KOPT-K1 (cell line): Measurements from ENCODE around the gene PRIMPOL.
"Not testable (repeated sequence)": the region's sequence is repeated elsewhere in the genome, so short reads cannot be mapped to it uniquely, and the experiment has no call there.

Source experiments
- H3K27ac ChIP-seq: fragments of 200-600 bp; sonication (generic); 2 replicates; pipeline ENCODE4 v1.5.1; 2016; ENCODE audit warnings: antibody characterized with exemption, mild to moderate bottlenecking, low read depth, low read length; ENCODE audit not compliant: poor library complexity, severe bottlenecking
- H3K36me3 ChIP-seq: fragments of 200-600 bp; sonication (generic); 2 replicates; pipeline ENCODE4 v1.5.1; 2017; ENCODE audit warnings: antibody characterized with exemption, mild to moderate bottlenecking, low read length, moderate library complexity; ENCODE audit not compliant: insufficient read depth
- H3K9me3 ChIP-seq: fragments of 200-600 bp; sonication (generic); 2 replicates; pipeline ENCODE4 v1.5.1; 2017; ENCODE audit warnings: antibody characterized with exemption, low read length, mild to moderate bottlenecking; ENCODE audit not compliant: insufficient read depth, poor library complexity, severe bottlenecking

The PRIMPOL gene, protein sequence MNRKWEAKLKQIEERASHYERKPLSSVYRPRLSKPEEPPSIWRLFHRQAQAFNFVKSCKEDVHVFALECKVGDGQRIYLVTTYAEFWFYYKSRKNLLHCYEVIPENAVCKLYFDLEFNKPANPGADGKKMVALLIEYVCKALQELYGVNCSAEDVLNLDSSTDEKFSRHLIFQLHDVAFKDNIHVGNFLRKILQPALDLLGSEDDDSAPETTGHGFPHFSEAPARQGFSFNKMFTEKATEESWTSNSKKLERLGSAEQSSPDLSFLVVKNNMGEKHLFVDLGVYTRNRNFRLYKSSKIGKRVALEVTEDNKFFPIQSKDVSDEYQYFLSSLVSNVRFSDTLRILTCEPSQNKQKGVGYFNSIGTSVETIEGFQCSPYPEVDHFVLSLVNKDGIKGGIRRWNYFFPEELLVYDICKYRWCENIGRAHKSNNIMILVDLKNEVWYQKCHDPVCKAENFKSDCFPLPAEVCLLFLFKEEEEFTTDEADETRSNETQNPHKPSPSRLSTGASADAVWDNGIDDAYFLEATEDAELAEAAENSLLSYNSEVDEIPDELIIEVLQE

GRCh38 chr4:184649026-184649970, at the start of gene PRIMPOL, which contains the start of gene CASP3:
TSS of gene PRIMPOL (plus strand) at chr4:184649738. CDS start at chr4:184657141, 7,403 bp downstream.
TSS of gene CASP3 (minus strand) at chr4:184649447. CDS start at chr4:184638453, 10,994 bp downstream.
- Histone ChIP-seq H3K27ac (peak within 1 kb of the TSS; percentile 91), H3K36me3 (peaks cover 41% of the 10 kb centered on the region), H3K9me3 (no peaks in the 10 kb centered on the region)

DNA sequence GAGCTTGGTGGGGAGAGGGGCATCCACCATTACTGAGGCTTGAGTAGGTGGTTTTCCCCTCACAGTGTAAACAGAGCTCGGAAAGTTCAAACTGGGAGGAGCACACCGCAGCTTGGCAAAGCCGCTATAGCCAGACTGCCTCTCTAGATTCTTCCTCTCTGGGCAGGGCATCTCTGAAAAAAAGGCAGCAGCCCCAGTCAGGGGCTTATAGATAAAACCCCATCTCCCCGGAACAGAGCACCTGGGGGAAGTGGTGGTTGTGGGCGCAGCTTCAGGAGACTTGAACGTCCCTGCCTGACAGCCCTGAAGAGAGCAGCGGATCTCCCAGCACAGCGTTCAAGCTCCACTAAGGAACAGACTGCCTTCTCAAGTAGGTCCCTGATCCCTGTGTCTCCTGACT, 48.6 kb upstream of the PRIMPOL start:
- H3K36me3 ChIP-seq = not testable (repeated sequence)
- Histone ChIP-seq H3K9me3 (peaks cover 20% of the 10 kb centered on the region), H3K27ac (peak overlapping the region; percentile 77)

GRCh38 chr4:184602857-184603256, 46.7 kb upstream of the PRIMPOL start:
- H3K36me3 ChIP-seq, H3K27ac ChIP-seq: not testable (repeated sequence)
- peaks cover 27% of the 10 kb centered on the region for H3K9me3 ChIP-seq

GRCh38 chr4:184607429-184607828, 42.1 kb upstream of the PRIMPOL start:
- H3K9me3 ChIP-seq = peaks cover 27% of the 10 kb centered on the region
- not testable (repeated sequence) for H3K36me3 ChIP-seq, H3K27ac ChIP-seq

GRCh38 chr4:184612074-184612473, 37.5 kb upstream of the PRIMPOL start:
- no peak overlapping the region for H3K27ac ChIP-seq
- peaks cover 20% of the 10 kb centered on the region for H3K9me3 ChIP-seq

DNA sequence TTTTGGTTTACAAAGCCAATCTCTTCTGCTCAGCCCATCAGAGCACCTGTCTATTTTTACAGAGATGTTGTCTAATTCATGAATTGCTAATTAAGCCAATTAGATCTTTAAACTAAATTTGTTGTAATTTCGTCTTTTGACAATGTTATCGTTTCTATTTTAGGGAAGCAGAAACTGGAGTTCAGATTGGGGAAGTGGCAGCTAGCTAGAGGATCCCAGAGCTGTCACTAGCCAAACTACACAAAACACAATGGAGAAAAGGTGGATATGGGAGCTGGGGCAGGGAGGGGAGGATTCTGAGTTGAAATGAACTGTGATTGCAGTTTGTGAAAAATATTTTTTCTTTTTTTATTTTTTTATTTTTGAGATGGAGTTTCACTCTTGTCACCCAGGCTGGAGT, 36.1 kb upstream of the PRIMPOL start:
- Histone ChIP-seq H3K27ac (no peak overlapping the region), H3K36me3 (no peaks in the 10 kb centered on the region), H3K9me3 (peaks cover 20% of the 10 kb centered on the region)

More at GRCh38 chr4:184612074-184612473, 37.5 kb upstream of the PRIMPOL start:
- H3K36me3 ChIP-seq = no peaks in the 10 kb centered on the region

GRCh38 chr4:184614509-184614908, 35.0 kb upstream of the PRIMPOL start:
- Histone ChIP-seq H3K36me3 (no peaks in the 10 kb centered on the region), H3K27ac (no peak overlapping the region), H3K9me3 (peaks cover 20% of the 10 kb centered on the region)

GRCh38 chr4:184616168-184616567, 33.4 kb upstream of the PRIMPOL start:
- not testable (repeated sequence) for H3K27ac ChIP-seq, H3K36me3 ChIP-seq
- H3K9me3 ChIP-seq = peaks cover 20% of the 10 kb centered on the region

- no peak overlapping the region for H3K27ac ChIP-seq
Observed at GRCh38 chr4:184616633-184617551, 32.6 kb upstream of the PRIMPOL start.

DNA sequence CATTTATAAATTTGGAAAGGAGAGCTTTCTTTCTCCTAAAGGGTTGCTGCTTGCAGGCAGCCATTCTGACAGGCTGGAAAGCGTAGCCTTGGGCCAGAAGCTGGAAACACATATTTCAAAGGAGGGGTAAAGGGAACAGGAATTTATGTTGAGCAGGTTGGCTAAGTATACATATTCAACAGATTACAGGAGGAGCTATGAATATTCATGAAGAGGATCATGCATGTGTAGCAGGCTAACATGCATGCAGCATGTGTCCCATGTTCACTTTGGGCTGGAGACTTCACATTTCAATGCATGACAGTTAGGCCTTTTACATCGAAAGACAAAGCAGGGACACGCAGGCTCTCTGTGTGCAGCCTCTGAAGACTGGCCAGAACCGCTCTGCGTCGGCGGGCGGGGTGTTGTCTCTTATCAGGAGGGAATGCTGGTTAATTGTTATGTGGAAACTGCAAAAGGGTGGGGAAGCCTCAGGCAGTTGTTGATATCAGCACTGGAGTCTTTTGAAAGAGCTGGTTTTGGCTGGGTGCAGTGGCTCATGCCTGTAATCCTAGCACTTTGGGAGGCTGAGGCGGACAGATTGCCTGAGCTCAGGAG, 31.8 kb upstream of the PRIMPOL start:
- Histone ChIP-seq H3K27ac (no peak overlapping the region), H3K36me3 (no peaks in the 10 kb centered on the region), H3K9me3 (peaks cover 20% of the 10 kb centered on the region)

More at GRCh38 chr4:184616633-184617551, 32.6 kb upstream of the PRIMPOL start:
- Histone ChIP-seq H3K9me3 (peaks cover 20% of the 10 kb centered on the region), H3K36me3 (no peaks in the 10 kb centered on the region)

GRCh38 chr4:184620212-184620867, 29.2 kb upstream of the PRIMPOL start:
- Histone ChIP-seq H3K27ac (no peak overlapping the region), H3K36me3 (peaks cover 20% of the 10 kb centered on the region; the same call in 1 of the 2 replicates), H3K9me3 (peaks cover 3% of the 10 kb centered on the region)

- H3K36me3 ChIP-seq = peaks cover 31% of the 10 kb centered on the region
- no peaks in the 10 kb centered on the region for H3K9me3 ChIP-seq
- H3K27ac ChIP-seq = no peak overlapping the region
Observed at GRCh38 chr4:184621518-184621917, 28.0 kb upstream of the PRIMPOL start.

GRCh38 chr4:184624504-184624903, 25.0 kb upstream of the PRIMPOL start:
- peaks cover 60% of the 10 kb centered on the region for H3K36me3 ChIP-seq
- not testable (repeated sequence) for H3K9me3 ChIP-seq, H3K27ac ChIP-seq
